WTC11 (cell line): ENCODE measurements around the gene SRR. TPM values are rescaled to one million over a fixed set of nuclear protein-coding genes. Genes with fewer than 3 reads are reported as not detected.
A peak's percentile ranks its signal among the peaks of the same experiment; 100 is the strongest.

Experiments used
- EMX1 ChIP-seq: fragments of 250-450 bp; sonication (Bioruptor Pico); IDR thresholded peaks from 2 replicates; pipeline ENCODE4 v1.8.0; 2021; ENCODE audit warnings: mild to moderate bottlenecking
- ERG ChIP-seq: fragments of 250-450 bp; sonication (Bioruptor Pico); IDR thresholded peaks from 2 replicates; pipeline ENCODE4 v1.8.0; 2021; ENCODE audit warnings: mild to moderate bottlenecking
- ETV6 ChIP-seq: sonication (generic); formaldehyde crosslinking; IDR thresholded peaks from 2 replicates; pipeline ENCODE4 v1.8.1; 2022; ENCODE audit warnings: mild to moderate bottlenecking, missing genetic modification reagents
- FOXK1 ChIP-seq: sonication (generic); formaldehyde crosslinking; IDR thresholded peaks from 2 replicates; pipeline ENCODE4 v1.8.0; 2022; ENCODE audit warnings: mild to moderate bottlenecking, moderate library complexity, missing genetic modification reagents
- NFATC4 ChIP-seq: fragments of 250-450 bp; sonication (Bioruptor Pico); IDR thresholded peaks from 2 replicates; pipeline ENCODE4 v1.9.0; 2021; ENCODE audit warnings: mild to moderate bottlenecking
- NFE2L1 ChIP-seq: sonication (generic); formaldehyde crosslinking; IDR thresholded peaks from 2 replicates; pipeline ENCODE4 v1.8.1; 2023; ENCODE audit warnings: missing genetic modification reagents
- SMAD4 ChIP-seq: sonication (generic); formaldehyde crosslinking; IDR thresholded peaks from 2 replicates; pipeline ENCODE4 v1.8.0; 2022; ENCODE audit warnings: mild to moderate bottlenecking, missing genetic modification reagents
- ZBTB43 ChIP-seq: sonication (generic); formaldehyde crosslinking; IDR thresholded peaks from 2 replicates; pipeline ENCODE4 v1.8.1; 2023; ENCODE audit warnings: mild to moderate bottlenecking, missing genetic modification reagents
- ZNF138 ChIP-seq: sonication (generic); formaldehyde crosslinking; conservative IDR thresholded peaks from 2 replicates; pipeline ENCODE4 v1.8.1; 2022; ENCODE audit warnings: mild to moderate bottlenecking, moderate library complexity, missing genetic modification reagents
- ZSCAN18 ChIP-seq: fragments of 250-450 bp; sonication (Bioruptor Pico); IDR thresholded peaks from 2 replicates; pipeline ENCODE4 v2.1.2; 2022; ENCODE audit warnings: mild to moderate bottlenecking, moderate library complexity
- total RNA-seq: library from RNA; stranded (reverse); gene quantifications from 3 replicates; pipeline ENCODE4 v1.2.3, GENCODE V29; 2021
- TF ChIP-seq, protein P1 (sequence below): sonication (generic); formaldehyde crosslinking; IDR thresholded peaks from 2 replicates; pipeline ENCODE4 v1.8.0; 2023; ENCODE audit warnings: missing genetic modification reagents, mild to moderate bottlenecking, borderline replicate concordance
- TF ChIP-seq, protein P2 (sequence below): sonication (generic); formaldehyde crosslinking; IDR thresholded peaks from 2 replicates; pipeline ENCODE4 v1.8.0; 2022; ENCODE audit warnings: mild to moderate bottlenecking, missing genetic modification reagents
- TF ChIP-seq, protein P3 (sequence below): sonication (generic); formaldehyde crosslinking; IDR thresholded peaks from 2 replicates; pipeline ENCODE4 v1.8.0; 2022; ENCODE audit warnings: mild to moderate bottlenecking, missing genetic modification reagents
- TF ChIP-seq, protein P4 (sequence below): sonication (generic); formaldehyde crosslinking; IDR thresholded peaks from 2 replicates; pipeline ENCODE4 v1.8.1; 2023; ENCODE audit warnings: mild to moderate bottlenecking, missing genetic modification reagents
- TF ChIP-seq, protein P5 (sequence below): sonication (generic); formaldehyde crosslinking; IDR thresholded peaks from 2 replicates; pipeline ENCODE4 v1.8.0; 2022; ENCODE audit warnings: mild to moderate bottlenecking, missing genetic modification reagents
- TF ChIP-seq, protein P6 (sequence below): fragments of 200-600 bp; IDR thresholded peaks from 2 replicates; pipeline ENCODE4 v1.8.0; 2022; ENCODE audit warnings: antibody characterized with exemption
- TF ChIP-seq, protein P7 (sequence below): sonication (generic); formaldehyde crosslinking; conservative IDR thresholded peaks from 2 replicates; pipeline ENCODE4 v1.8.1; 2023; ENCODE audit warnings: mild to moderate bottlenecking, low read depth, missing genetic modification reagents, moderate library complexity

The SRR gene
- total RNA-seq, 1 experiment from 2014 or later, result 5.1 TPM

DNA sequence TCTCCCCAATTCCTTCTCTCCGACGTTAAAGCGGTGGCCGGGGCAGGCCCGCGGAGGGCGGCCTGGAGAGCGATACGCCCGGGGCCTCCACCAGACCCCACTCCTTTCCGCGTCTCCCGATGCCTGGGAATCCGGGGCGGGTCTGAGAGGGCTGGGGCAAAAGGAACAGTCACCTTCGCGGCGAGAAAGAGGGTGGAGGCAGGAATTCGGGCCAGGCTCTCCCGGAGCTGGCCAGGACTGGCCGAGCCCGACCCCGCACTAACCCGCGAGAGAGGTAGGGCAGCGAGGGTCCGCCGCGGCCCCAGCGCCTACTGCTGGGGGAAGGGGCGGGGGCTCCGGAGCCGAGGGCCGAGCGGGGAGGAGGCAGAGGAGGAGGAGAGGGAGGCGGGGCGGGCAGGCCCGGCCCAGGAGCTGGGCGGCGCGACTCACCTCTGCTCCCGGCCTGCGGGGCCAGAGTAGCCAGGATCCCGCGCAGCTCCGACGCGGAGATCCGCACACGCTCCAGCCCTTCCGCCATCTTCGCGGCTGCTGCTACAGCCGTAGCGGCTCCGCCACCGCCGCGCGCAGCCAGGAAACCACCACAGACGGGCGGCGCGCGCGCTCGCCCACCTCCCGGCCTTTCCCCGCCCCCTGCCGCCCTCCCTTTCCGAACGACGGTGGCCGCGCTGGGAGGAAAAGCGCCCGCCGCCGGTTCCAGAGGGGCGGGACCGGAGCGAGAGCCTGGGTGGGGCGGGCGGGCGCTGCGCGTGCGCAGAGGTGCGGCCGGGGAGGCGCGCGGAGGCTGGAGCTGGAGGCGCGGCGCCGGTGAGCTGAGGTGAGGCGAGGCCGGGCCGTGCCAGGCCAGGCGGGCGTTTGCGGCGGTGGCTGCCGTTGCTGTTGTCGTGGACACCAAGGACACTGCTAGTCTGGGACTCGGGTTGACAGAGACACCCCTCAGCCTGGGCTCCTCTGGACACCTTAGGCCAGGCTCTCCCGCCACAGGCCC, at the start of gene SRR, which contains the start of gene SMG6 (continued):
- TF ChIP-seq, protein P1, sequence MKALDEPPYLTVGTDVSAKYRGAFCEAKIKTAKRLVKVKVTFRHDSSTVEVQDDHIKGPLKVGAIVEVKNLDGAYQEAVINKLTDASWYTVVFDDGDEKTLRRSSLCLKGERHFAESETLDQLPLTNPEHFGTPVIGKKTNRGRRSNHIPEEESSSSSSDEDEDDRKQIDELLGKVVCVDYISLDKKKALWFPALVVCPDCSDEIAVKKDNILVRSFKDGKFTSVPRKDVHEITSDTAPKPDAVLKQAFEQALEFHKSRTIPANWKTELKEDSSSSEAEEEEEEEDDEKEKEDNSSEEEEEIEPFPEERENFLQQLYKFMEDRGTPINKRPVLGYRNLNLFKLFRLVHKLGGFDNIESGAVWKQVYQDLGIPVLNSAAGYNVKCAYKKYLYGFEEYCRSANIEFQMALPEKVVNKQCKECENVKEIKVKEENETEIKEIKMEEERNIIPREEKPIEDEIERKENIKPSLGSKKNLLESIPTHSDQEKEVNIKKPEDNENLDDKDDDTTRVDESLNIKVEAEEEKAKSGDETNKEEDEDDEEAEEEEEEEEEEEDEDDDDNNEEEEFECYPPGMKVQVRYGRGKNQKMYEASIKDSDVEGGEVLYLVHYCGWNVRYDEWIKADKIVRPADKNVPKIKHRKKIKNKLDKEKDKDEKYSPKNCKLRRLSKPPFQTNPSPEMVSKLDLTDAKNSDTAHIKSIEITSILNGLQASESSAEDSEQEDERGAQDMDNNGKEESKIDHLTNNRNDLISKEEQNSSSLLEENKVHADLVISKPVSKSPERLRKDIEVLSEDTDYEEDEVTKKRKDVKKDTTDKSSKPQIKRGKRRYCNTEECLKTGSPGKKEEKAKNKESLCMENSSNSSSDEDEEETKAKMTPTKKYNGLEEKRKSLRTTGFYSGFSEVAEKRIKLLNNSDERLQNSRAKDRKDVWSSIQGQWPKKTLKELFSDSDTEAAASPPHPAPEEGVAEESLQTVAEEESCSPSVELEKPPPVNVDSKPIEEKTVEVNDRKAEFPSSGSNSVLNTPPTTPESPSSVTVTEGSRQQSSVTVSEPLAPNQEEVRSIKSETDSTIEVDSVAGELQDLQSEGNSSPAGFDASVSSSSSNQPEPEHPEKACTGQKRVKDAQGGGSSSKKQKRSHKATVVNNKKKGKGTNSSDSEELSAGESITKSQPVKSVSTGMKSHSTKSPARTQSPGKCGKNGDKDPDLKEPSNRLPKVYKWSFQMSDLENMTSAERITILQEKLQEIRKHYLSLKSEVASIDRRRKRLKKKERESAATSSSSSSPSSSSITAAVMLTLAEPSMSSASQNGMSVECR (CRISPR knock-in tag), result no peak
- TF ChIP-seq NFATC4 (CRISPR knock-in tag) (no peak), ETV6 (CRISPR knock-in tag) (0 out of 2 replicates have a peak, but pooled peaks have one; percentile 25), ZBTB43 (CRISPR knock-in tag) (no peak; the same call in 1 of the 2 replicates), ZSCAN18 (CRISPR knock-in tag) (no peak), ERG (CRISPR knock-in tag) (no peak), SMAD4 (CRISPR knock-in tag) (no peak), NFE2L1 (CRISPR knock-in tag) (no peak), FOXK1 (no peak; the same call in 1 of the 2 replicates), ZNF138 (CRISPR knock-in tag) (no peak), EMX1 (CRISPR knock-in tag) (0 out of 2 replicates have a peak, but pooled peaks have one; percentile 22)
- TF ChIP-seq, protein P2, sequence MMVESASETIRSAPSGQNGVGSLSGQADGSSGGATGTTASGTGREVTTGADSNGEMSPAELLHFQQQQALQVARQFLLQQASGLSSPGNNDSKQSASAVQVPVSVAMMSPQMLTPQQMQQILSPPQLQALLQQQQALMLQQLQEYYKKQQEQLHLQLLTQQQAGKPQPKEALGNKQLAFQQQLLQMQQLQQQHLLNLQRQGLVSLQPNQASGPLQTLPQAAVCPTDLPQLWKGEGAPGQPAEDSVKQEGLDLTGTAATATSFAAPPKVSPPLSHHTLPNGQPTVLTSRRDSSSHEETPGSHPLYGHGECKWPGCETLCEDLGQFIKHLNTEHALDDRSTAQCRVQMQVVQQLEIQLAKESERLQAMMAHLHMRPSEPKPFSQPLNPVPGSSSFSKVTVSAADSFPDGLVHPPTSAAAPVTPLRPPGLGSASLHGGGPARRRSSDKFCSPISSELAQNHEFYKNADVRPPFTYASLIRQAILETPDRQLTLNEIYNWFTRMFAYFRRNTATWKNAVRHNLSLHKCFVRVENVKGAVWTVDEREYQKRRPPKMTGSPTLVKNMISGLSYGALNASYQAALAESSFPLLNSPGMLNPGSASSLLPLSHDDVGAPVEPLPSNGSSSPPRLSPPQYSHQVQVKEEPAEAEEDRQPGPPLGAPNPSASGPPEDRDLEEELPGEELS (CRISPR knock-in tag), result peak; percentile 23; the same call in 1 of the 2 replicates
- TF ChIP-seq, protein P3, sequence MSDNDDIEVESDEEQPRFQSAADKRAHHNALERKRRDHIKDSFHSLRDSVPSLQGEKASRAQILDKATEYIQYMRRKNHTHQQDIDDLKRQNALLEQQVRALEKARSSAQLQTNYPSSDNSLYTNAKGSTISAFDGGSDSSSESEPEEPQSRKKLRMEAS (CRISPR knock-in tag), result peak; percentile 51
- TF ChIP-seq, protein P4, sequence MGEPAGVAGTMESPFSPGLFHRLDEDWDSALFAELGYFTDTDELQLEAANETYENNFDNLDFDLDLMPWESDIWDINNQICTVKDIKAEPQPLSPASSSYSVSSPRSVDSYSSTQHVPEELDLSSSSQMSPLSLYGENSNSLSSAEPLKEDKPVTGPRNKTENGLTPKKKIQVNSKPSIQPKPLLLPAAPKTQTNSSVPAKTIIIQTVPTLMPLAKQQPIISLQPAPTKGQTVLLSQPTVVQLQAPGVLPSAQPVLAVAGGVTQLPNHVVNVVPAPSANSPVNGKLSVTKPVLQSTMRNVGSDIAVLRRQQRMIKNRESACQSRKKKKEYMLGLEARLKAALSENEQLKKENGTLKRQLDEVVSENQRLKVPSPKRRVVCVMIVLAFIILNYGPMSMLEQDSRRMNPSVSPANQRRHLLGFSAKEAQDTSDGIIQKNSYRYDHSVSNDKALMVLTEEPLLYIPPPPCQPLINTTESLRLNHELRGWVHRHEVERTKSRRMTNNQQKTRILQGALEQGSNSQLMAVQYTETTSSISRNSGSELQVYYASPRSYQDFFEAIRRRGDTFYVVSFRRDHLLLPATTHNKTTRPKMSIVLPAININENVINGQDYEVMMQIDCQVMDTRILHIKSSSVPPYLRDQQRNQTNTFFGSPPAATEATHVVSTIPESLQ (CRISPR knock-in tag), result no peak
- TF ChIP-seq, protein P5, sequence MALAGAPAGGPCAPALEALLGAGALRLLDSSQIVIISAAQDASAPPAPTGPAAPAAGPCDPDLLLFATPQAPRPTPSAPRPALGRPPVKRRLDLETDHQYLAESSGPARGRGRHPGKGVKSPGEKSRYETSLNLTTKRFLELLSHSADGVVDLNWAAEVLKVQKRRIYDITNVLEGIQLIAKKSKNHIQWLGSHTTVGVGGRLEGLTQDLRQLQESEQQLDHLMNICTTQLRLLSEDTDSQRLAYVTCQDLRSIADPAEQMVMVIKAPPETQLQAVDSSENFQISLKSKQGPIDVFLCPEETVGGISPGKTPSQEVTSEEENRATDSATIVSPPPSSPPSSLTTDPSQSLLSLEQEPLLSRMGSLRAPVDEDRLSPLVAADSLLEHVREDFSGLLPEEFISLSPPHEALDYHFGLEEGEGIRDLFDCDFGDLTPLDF (CRISPR knock-in tag), result 0 out of 2 replicates have a peak, but pooled peaks have one; percentile 7
- TF ChIP-seq, protein P6, sequence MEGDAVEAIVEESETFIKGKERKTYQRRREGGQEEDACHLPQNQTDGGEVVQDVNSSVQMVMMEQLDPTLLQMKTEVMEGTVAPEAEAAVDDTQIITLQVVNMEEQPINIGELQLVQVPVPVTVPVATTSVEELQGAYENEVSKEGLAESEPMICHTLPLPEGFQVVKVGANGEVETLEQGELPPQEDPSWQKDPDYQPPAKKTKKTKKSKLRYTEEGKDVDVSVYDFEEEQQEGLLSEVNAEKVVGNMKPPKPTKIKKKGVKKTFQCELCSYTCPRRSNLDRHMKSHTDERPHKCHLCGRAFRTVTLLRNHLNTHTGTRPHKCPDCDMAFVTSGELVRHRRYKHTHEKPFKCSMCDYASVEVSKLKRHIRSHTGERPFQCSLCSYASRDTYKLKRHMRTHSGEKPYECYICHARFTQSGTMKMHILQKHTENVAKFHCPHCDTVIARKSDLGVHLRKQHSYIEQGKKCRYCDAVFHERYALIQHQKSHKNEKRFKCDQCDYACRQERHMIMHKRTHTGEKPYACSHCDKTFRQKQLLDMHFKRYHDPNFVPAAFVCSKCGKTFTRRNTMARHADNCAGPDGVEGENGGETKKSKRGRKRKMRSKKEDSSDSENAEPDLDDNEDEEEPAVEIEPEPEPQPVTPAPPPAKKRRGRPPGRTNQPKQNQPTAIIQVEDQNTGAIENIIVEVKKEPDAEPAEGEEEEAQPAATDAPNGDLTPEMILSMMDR, result no peak
- TF ChIP-seq, protein P7, sequence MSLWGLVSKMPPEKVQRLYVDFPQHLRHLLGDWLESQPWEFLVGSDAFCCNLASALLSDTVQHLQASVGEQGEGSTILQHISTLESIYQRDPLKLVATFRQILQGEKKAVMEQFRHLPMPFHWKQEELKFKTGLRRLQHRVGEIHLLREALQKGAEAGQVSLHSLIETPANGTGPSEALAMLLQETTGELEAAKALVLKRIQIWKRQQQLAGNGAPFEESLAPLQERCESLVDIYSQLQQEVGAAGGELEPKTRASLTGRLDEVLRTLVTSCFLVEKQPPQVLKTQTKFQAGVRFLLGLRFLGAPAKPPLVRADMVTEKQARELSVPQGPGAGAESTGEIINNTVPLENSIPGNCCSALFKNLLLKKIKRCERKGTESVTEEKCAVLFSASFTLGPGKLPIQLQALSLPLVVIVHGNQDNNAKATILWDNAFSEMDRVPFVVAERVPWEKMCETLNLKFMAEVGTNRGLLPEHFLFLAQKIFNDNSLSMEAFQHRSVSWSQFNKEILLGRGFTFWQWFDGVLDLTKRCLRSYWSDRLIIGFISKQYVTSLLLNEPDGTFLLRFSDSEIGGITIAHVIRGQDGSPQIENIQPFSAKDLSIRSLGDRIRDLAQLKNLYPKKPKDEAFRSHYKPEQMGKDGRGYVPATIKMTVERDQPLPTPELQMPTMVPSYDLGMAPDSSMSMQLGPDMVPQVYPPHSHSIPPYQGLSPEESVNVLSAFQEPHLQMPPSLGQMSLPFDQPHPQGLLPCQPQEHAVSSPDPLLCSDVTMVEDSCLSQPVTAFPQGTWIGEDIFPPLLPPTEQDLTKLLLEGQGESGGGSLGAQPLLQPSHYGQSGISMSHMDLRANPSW, result no peak
